Mammary epithelial cell (primary cell): ENCODE data around the gene ANXA1.

Experiments
- EZH2 ChIP-seq: IDR thresholded peaks from 2 replicates; pipeline ENCODE4 v1.6.1; 2012; ENCODE audit warnings: low read length, inconsistent platforms, borderline replicate concordance
- TF ChIP-seq, protein P1 (sequence below), 2 donors: IDR thresholded peaks in 1 of 2; conservative IDR thresholded peaks in 1 of 2; 2 replicates each; pipeline ENCODE4 v1.5.1; 2011 to 2012; ENCODE audit warnings: inconsistent platforms in 2 of 2, low read length in 2 of 2, mild to moderate bottlenecking in 2 of 2, control low read depth in 1 of 2, low read depth in 1 of 2; ENCODE audit not compliant: insufficient read depth in 1 of 2; ENCODE audit errors: extremely low read depth in 1 of 2

DNA sequence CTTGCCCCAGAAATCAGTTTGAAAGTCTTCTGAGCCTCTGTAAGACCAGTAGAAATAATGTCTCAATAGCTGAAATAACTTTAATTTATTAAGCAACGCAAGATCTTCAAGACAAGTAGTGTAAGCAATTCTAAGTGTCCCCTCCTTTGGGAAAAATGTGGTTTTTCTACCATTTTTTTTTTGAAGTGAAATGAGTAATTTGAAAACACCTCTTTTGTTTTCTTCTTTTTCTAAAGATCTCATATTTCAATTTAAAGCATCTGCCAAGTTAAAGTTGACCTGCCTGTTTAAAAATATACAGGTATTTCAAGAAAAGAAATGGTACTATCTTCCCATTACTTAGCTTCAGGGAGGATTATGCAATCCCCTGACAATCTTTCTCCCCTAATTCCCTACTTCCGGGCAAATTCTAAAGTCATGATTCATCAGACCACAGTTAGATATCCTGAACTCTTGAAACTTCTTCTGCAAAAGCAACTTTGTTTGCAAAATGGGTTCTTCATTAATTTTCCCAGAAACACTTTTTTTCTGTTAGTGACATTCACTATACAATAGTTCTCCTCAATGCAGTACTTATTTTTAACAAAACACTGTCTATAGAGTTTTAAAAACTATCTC lies 7.8 kb upstream of the ANXA1 start:
- TF ChIP-seq, protein P1, sequence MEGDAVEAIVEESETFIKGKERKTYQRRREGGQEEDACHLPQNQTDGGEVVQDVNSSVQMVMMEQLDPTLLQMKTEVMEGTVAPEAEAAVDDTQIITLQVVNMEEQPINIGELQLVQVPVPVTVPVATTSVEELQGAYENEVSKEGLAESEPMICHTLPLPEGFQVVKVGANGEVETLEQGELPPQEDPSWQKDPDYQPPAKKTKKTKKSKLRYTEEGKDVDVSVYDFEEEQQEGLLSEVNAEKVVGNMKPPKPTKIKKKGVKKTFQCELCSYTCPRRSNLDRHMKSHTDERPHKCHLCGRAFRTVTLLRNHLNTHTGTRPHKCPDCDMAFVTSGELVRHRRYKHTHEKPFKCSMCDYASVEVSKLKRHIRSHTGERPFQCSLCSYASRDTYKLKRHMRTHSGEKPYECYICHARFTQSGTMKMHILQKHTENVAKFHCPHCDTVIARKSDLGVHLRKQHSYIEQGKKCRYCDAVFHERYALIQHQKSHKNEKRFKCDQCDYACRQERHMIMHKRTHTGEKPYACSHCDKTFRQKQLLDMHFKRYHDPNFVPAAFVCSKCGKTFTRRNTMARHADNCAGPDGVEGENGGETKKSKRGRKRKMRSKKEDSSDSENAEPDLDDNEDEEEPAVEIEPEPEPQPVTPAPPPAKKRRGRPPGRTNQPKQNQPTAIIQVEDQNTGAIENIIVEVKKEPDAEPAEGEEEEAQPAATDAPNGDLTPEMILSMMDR (conservative IDR thresholded peaks at IDR 0.05 in 1 of 2, IDR thresholded peaks at IDR 0.05 in 1 of 2; ENCODE audit: extremely low read depth in 1 of 2, insufficient read depth in 1 of 2, low read depth in 1 of 2, low read length in 2 of 2): no peak
- TF ChIP-seq EZH2: no peak
